Stimulated activated naive CD8-positive, alpha-beta T cell treated with anti-CD3 and anti-CD28 coated beads, Interleukin-15, Interleukin-2, amounts not matched to agents 100 ng/mL and 50 ng/mL, for 24 hours (primary cell): Measurements from ENCODE around the gene NTN1.

Experiments
- H3K27ac Mint-ChIP-seq: one replicate; pipeline ENCODE4 v1.8.0; 2021; ENCODE audit warnings: mild to moderate bottlenecking, mixed read lengths
- H3K27me3 Mint-ChIP-seq: one replicate; pipeline ENCODE4 v1.8.0; 2021; ENCODE audit warnings: mixed read lengths
- H3K36me3 Mint-ChIP-seq: one replicate; pipeline ENCODE4 v1.8.0; 2021; ENCODE audit warnings: low read depth, mixed read lengths
- H3K4me1 Mint-ChIP-seq: one replicate; pipeline ENCODE4 v1.8.0; 2021; ENCODE audit warnings: low read depth, mixed read lengths
- H3K4me3 Mint-ChIP-seq: one replicate; pipeline ENCODE4 v1.8.0; 2021; ENCODE audit warnings: mild to moderate bottlenecking, mixed read lengths
- H3K9me3 Mint-ChIP-seq: one replicate; pipeline ENCODE4 v1.8.0; 2021; ENCODE audit warnings: mixed read lengths

The NTN1 gene

GRCh38 chr17:9273428-9274391, 252.4 kb downstream of the NTN1 start:
- peak overlapping the region; percentile 69 for H3K4me3 Mint-ChIP-seq
- peak overlapping the region; percentile 98 for H3K27ac Mint-ChIP-seq

GRCh38 chr17:9274973-9275372, 253.7 kb downstream of the NTN1 start:
- no peaks in the 10 kb centered on the region for H3K9me3 Mint-ChIP-seq
- peaks cover 9% of the 10 kb centered on the region for H3K36me3 Mint-ChIP-seq
- peak overlapping the region; percentile 64 for H3K4me3 Mint-ChIP-seq
- peak overlapping the region; percentile 88 for H3K27ac Mint-ChIP-seq
- H3K4me1 Mint-ChIP-seq = peaks cover 31% of the 10 kb centered on the region
- H3K27me3 Mint-ChIP-seq = no peaks in the 10 kb centered on the region

More at GRCh38 chr17:9273428-9274391, 252.4 kb downstream of the NTN1 start:
- Mint-ChIP-seq H3K4me1 (peaks cover 31% of the 10 kb centered on the region), H3K9me3 (no peaks in the 10 kb centered on the region), H3K36me3 (peaks cover 15% of the 10 kb centered on the region), H3K27me3 (no peaks in the 10 kb centered on the region)

- H3K27me3 Mint-ChIP-seq = no peaks in the 10 kb centered on the region
Measured at GRCh38 chr17:9279893-9280292, 258.6 kb downstream of the NTN1 start.

GRCh38 chr17:9283909-9284308, 262.6 kb downstream of the NTN1 start:
- H3K4me3 Mint-ChIP-seq = no peak overlapping the region
- H3K9me3 Mint-ChIP-seq = no peaks in the 10 kb centered on the region
- H3K27me3 Mint-ChIP-seq = no peaks in the 10 kb centered on the region
- no peak overlapping the region for H3K27ac Mint-ChIP-seq
- H3K4me1 Mint-ChIP-seq = peaks cover 14% of the 10 kb centered on the region
- H3K36me3 Mint-ChIP-seq = peaks cover 4% of the 10 kb centered on the region

More at GRCh38 chr17:9279893-9280292, 258.6 kb downstream of the NTN1 start:
- Mint-ChIP-seq H3K4me3 (no peak overlapping the region), H3K4me1 (peaks cover 7% of the 10 kb centered on the region), H3K9me3 (no peaks in the 10 kb centered on the region), H3K27ac (no peak overlapping the region), H3K36me3 (peaks cover 4% of the 10 kb centered on the region)

- no peaks in the 10 kb centered on the region for H3K27me3 Mint-ChIP-seq
- no peak overlapping the region for H3K27ac Mint-ChIP-seq
- H3K36me3 Mint-ChIP-seq = peaks cover 4% of the 10 kb centered on the region
- no peak overlapping the region for H3K4me3 Mint-ChIP-seq
- peaks cover 24% of the 10 kb centered on the region for H3K4me1 Mint-ChIP-seq
- H3K9me3 Mint-ChIP-seq = no peaks in the 10 kb centered on the region
Measured at GRCh38 chr17:9284884-9285283, 263.6 kb downstream of the NTN1 start.

GRCh38 chr17:9285602-9286427, 264.5 kb downstream of the NTN1 start:
- Mint-ChIP-seq H3K9me3 (no peaks in the 10 kb centered on the region), H3K27me3 (no peaks in the 10 kb centered on the region), H3K4me1 (peaks cover 33% of the 10 kb centered on the region), H3K4me3 (no peak overlapping the region), H3K27ac (no peak overlapping the region), H3K36me3 (peaks cover 4% of the 10 kb centered on the region)

- Mint-ChIP-seq H3K27ac (no peak overlapping the region), H3K4me1 (peaks cover 39% of the 10 kb centered on the region), H3K9me3 (no peaks in the 10 kb centered on the region), H3K27me3 (no peaks in the 10 kb centered on the region), H3K4me3 (no peak overlapping the region), H3K36me3 (no peaks in the 10 kb centered on the region)
Measured at GRCh38 chr17:9286434-9286833, 265.1 kb downstream of the NTN1 start.

GRCh38 chr17:9287306-9287705, 266.0 kb downstream of the NTN1 start:
- H3K27ac Mint-ChIP-seq = no peak overlapping the region
- no peak overlapping the region for H3K4me3 Mint-ChIP-seq
- no peaks in the 10 kb centered on the region for H3K27me3 Mint-ChIP-seq
- no peaks in the 10 kb centered on the region for H3K36me3 Mint-ChIP-seq
- H3K4me1 Mint-ChIP-seq = peaks cover 46% of the 10 kb centered on the region
- no peaks in the 10 kb centered on the region for H3K9me3 Mint-ChIP-seq

GRCh38 chr17:9290226-9290613, 268.9 kb downstream of the NTN1 start:
- Mint-ChIP-seq H3K36me3 (no peaks in the 10 kb centered on the region), H3K27ac (peak overlapping the region; percentile 61), H3K9me3 (no peaks in the 10 kb centered on the region), H3K27me3 (no peaks in the 10 kb centered on the region), H3K4me3 (peak overlapping the region; percentile 42), H3K4me1 (peaks cover 56% of the 10 kb centered on the region)

- H3K27me3 Mint-ChIP-seq = no peaks in the 10 kb centered on the region
- no peaks in the 10 kb centered on the region for H3K9me3 Mint-ChIP-seq
- H3K27ac Mint-ChIP-seq = no peak overlapping the region
- no peak overlapping the region for H3K4me3 Mint-ChIP-seq
- H3K36me3 Mint-ChIP-seq = peaks cover under 1% of the 10 kb centered on the region
- H3K4me1 Mint-ChIP-seq = peaks cover 50% of the 10 kb centered on the region
Measured at GRCh38 chr17:9291912-9292560, 270.7 kb downstream of the NTN1 start.

- H3K9me3 Mint-ChIP-seq = no peaks in the 10 kb centered on the region
- H3K36me3 Mint-ChIP-seq = peaks cover 3% of the 10 kb centered on the region
- no peak overlapping the region for H3K4me3 Mint-ChIP-seq
- no peak overlapping the region for H3K27ac Mint-ChIP-seq
- no peaks in the 10 kb centered on the region for H3K27me3 Mint-ChIP-seq
- peaks cover 52% of the 10 kb centered on the region for H3K4me1 Mint-ChIP-seq
Measured at GRCh38 chr17:9292561-9292941, 271.2 kb downstream of the NTN1 start.
